GM12873 (cell line): ENCODE results near the gene TCIRG1.
A peak's percentile ranks its signal among the peaks of the same experiment; 100 is the strongest.

Experiments
- TF ChIP-seq, protein P1 (sequence below): IDR thresholded peaks from 2 replicates; pipeline ENCODE4 v1.5.1; 2012; ENCODE audit warnings: low read depth, mild to moderate bottlenecking, moderate library complexity, low read length, control low read depth; ENCODE audit not compliant: insufficient read depth; ENCODE audit errors: missing control alignments

TCIRG1 gene

DNA sequence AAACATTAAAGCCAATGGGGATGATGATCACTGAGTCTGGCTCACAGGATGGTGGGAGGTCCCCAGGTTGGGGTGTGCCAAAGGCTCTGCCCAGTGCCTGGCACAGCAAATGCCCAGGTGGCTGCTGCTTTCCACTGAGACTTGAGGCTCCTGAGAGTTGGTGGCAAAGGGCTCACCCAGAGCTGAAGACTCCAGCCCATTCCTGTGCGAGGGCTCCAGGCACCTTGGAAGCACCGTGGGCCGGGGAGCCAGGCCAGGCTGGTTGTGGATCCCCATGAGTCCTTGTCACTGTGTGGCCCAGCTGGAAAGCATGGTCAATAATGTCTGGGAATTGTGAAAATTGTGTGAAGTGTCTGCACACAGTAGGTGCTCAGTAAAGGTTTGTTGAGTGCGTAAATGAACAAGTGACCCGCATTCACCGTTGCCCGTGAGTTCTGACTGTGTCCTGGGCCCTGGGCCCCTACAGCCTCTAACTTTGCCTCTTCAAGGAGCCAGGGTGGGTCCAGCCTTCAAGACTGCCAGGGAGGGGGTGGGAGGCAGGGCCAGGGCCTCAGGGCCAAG, 32.1 kb upstream of the TCIRG1 start:
- TF ChIP-seq, protein P1, sequence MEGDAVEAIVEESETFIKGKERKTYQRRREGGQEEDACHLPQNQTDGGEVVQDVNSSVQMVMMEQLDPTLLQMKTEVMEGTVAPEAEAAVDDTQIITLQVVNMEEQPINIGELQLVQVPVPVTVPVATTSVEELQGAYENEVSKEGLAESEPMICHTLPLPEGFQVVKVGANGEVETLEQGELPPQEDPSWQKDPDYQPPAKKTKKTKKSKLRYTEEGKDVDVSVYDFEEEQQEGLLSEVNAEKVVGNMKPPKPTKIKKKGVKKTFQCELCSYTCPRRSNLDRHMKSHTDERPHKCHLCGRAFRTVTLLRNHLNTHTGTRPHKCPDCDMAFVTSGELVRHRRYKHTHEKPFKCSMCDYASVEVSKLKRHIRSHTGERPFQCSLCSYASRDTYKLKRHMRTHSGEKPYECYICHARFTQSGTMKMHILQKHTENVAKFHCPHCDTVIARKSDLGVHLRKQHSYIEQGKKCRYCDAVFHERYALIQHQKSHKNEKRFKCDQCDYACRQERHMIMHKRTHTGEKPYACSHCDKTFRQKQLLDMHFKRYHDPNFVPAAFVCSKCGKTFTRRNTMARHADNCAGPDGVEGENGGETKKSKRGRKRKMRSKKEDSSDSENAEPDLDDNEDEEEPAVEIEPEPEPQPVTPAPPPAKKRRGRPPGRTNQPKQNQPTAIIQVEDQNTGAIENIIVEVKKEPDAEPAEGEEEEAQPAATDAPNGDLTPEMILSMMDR, result no peak

DNA sequence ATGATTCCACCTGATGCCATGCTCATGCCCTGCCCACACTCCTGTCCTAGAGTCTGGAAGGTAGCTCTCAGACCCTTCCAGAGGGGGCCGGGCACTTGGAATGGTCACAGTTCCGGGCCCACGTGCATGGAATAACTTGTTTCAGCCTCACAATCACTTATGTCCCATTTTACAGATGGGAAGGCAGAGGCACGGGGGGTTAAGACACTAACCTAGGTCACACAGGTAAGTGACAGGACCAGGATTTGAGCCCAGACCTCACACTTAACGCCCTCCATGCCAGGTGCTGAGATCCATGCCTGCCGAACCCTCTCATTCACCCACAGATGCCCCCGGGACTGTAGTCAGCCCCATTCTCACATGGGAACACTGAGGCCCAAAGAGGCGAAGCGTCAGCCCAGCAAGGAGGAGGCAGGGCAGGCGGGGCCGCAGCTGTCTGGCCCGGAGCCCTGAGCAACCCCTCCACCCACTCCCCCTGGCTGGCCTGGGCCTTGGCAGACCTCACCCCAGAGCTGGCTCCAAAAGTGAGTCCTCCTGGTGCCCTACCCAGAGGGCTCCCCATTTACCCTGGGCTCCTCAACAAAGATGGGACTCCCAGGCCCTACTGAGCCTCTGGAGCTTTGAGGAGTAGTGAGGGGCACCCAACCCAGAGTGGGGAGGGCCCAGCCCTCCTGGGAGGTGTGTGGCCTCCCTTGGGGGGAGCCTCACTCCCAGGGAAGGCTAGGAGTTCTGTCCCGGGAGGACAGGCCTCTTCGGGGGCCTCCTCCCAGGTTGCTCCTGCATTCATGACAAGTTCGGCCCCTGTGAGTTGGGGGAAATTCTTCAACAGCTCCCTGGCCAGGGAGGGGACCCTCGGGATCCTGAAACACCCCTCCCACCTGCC, 31.1 kb upstream of the TCIRG1 start:
- TF ChIP-seq, protein P1, result no peak

DNA sequence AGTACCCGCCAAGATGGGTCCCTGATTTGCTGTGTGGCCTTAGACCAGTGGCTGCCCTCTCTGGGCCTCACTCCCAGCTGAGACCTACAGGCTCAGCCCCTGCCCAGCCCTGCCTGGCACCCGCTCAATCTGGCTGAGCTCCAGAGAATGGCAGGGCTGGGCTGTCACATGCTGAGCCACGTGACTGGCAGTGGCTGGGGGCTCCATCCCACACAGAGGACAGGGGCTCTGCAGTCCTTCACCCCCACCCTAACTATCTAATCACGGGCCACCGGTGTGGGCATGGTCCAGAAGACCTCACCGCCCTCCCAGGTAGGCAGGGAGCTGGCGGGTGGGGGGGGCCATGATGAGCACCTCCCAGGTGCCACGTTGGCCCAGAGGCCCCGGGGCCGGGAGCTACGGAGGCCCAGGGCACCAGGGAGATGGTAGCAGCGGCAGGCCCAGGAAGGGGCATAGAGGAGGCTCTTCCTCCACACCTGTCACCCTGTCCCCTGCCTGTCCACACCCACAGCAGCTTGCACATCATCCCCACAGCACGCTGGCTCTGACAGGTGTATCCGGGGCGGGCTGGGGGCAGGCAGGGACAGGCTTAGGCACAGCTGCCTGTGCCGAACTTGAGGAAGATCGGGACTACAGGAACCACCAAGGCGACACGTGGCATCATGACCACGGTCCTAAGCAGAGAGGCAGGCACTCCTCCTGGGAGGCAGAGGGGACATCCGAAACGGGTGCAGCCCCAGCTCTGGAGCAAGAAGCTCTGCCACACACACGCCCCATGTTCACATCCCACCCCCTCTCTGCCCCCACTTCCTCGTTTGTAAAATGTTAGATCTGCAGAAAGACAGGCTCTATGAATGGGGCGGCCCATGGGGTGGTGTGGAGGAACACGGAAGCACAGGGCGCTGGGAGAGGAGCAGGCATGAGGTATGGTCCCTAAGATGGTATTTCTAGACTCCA, 30.2 kb upstream of the TCIRG1 start:
- TF ChIP-seq, protein P1, result no peak

- TF ChIP-seq, protein P1, result peak; percentile 37
These were observed 29.3 kb upstream of the TCIRG1 start for GRCh38 chr11:68009391-68010089.

DNA sequence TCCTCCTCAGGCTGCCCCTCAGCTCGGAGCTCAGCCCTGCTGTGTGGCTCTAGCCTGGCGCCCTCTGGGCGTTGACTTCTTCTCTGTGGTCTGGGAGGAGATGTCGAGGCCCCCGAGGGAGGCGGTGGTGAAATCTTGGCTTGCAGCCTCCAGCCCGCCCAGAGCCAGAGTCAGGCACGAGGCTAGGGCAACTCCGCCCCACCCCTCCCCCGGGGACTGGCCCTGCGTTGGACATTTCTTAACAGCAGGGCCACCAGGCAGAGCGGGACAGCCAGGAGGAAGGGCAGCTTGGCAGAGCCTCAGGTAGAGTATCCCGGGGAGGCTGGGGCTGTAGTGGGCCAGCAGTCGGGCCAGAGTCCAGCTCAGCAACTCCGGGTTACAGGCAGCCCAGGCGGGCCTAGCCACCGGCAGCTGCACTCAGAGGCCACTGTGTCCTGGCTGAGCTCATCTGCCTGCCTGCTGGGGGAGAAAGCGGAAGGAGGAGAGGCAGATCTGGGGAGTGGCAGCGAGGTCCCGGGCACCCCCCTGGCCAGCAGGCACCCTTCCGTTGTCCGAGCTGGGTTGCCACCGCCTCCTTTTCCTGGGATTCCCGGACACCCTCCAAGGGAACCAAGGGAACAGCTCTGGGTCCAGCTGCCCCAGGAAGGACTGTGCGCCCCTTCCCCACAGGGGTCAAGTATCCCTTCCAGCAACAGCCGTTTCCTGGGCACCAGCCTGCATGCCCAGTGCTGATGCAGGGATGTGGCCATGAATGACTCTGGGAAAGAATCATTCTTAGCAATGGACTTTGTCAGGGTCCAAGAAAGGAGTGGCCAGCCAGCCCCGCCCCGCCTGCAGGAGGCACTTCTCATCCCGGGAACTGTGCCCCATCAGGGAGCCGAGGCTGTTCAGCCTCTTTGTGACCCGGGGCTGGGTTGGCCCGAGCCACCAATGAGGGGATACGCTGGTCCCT, 28.5 kb upstream of the TCIRG1 start, which contains the start of gene ALDH3B1:
ALDH3B1 (plus strand) TSS at position 238 of the 952 bp plus-strand sequence. CDS start 4,971 bp downstream, outside the sequence.
- TF ChIP-seq, protein P1, result no peak
